Liver (tissue), 9 donors: Measurements from ENCODE around the gene TMEM86B. TPM values are rescaled to one million over a fixed set of nuclear protein-coding genes. Genes with fewer than 3 reads are reported as not detected.
A peak's percentile ranks its signal among the peaks of the same experiment; 100 is the strongest.

ENCODE experiments used
- DNase-seq: peaks from one replicate; pipeline ENCODE4 v3.0.0-alpha.2; 2017; ENCODE audit warnings: low spot score
- H3K27ac ChIP-seq, 2 donors: one replicate each; pipeline ENCODE4 v1.7.0; 2013; ENCODE audit warnings: inconsistent platforms in 2 of 2, low read length in 2 of 2, control low read depth in 1 of 2, low read depth in 1 of 2, mild to moderate bottlenecking in 1 of 2
- H3K27me3 ChIP-seq, 4 donors: one replicate each; pipeline versions ENCODE4 v1.6.1 to v1.7.0; 2013; ENCODE audit warnings: low read length in 3 of 4, inconsistent platforms in 1 of 4, mild to moderate bottlenecking in 1 of 4, moderate library complexity in 1 of 4; ENCODE audit not compliant: control insufficient read depth in 4 of 4, insufficient read depth in 4 of 4
- H3K36me3 ChIP-seq, 4 donors: one replicate each; pipeline versions ENCODE4 v1.6.1 to v1.7.0; 2013; ENCODE audit warnings: low read length in 3 of 4, mild to moderate bottlenecking in 3 of 4, low read depth in 1 of 4, moderate library complexity in 1 of 4; ENCODE audit not compliant: control insufficient read depth in 4 of 4, insufficient read depth in 3 of 4
- H3K4me1 ChIP-seq, 4 donors: one replicate each; pipeline versions ENCODE4 v1.6.1 to v1.7.0; 2013; ENCODE audit warnings: low read length in 3 of 4, mild to moderate bottlenecking in 3 of 4, moderate library complexity in 1 of 4; ENCODE audit not compliant: control insufficient read depth in 4 of 4, insufficient read depth in 4 of 4
- H3K4me3 ChIP-seq, 3 donors: one replicate each; pipeline versions ENCODE4 v1.6.1 to v1.7.0; 2013; ENCODE audit warnings: low read length in 3 of 3, control low read depth in 1 of 3, low read depth in 1 of 3, mild to moderate bottlenecking in 1 of 3
- H3K9ac ChIP-seq, 2 donors: one replicate each; pipeline ENCODE4 v1.7.0; 2013; ENCODE audit warnings: low read length in 2 of 2, mild to moderate bottlenecking in 2 of 2, moderate library complexity in 2 of 2, control low read depth in 1 of 2, low read depth in 1 of 2
- H3K9me3 ChIP-seq, 4 donors: one replicate each; pipeline versions ENCODE4 v1.6.1 to v1.7.0; 2013; ENCODE audit warnings: low read length in 3 of 4; ENCODE audit not compliant: control insufficient read depth in 4 of 4
- EGR1 ChIP-seq, 2 donors: IDR thresholded peaks; 2 replicates each; pipeline ENCODE4 v1.6.1; 2016 to 2018; ENCODE audit warnings: antibody characterized with exemption in 2 of 2, low read depth in 2 of 2
- FOXA1 ChIP-seq: IDR thresholded peaks from 2 replicates; pipeline ENCODE4 v1.6.1; 2016; ENCODE audit warnings: antibody characterized with exemption
- FOXA2 ChIP-seq: IDR thresholded peaks from 2 replicates; pipeline ENCODE4 v1.6.1; 2016; ENCODE audit warnings: antibody characterized with exemption
- GABPA ChIP-seq, 2 donors: IDR thresholded peaks in 1 of 2; conservative IDR thresholded peaks in 1 of 2; 2 replicates each; pipeline ENCODE4 v1.6.1; 2016; ENCODE audit warnings: antibody characterized with exemption in 2 of 2, mild to moderate bottlenecking in 1 of 2, moderate library complexity in 1 of 2
- HNF4A ChIP-seq, 2 donors: conservative IDR thresholded peaks; 2 replicates each; pipeline ENCODE4 v1.6.1; 2016; ENCODE audit warnings: antibody characterized with exemption in 2 of 2, mild to moderate bottlenecking in 2 of 2
- HNF4G ChIP-seq: IDR thresholded peaks from 2 replicates; pipeline ENCODE4 v1.6.1; 2016; ENCODE audit warnings: antibody characterized with exemption
- JUND ChIP-seq, 2 donors: IDR thresholded peaks; 2 replicates each; pipeline ENCODE4 v1.6.1; 2016; ENCODE audit warnings: antibody characterized with exemption in 2 of 2
- RAD21 ChIP-seq, 2 donors: IDR thresholded peaks; 2 replicates each; pipeline ENCODE4 v1.6.1; 2016; ENCODE audit warnings: antibody characterized with exemption in 2 of 2, mild to moderate bottlenecking in 2 of 2
- RXRA ChIP-seq, 2 donors: IDR thresholded peaks; 2 replicates each; pipeline ENCODE4 v1.6.1; 2017 to 2018; ENCODE audit warnings: antibody characterized with exemption in 2 of 2, mild to moderate bottlenecking in 1 of 2
- SP1 ChIP-seq: IDR thresholded peaks from 2 replicates; pipeline ENCODE4 v1.6.1; 2018; ENCODE audit warnings: antibody characterized with exemption, mild to moderate bottlenecking
- TAF1 ChIP-seq: conservative IDR thresholded peaks from 2 replicates; pipeline ENCODE4 v1.6.1; 2016; ENCODE audit warnings: antibody characterized with exemption, mild to moderate bottlenecking
- YY1 ChIP-seq: IDR thresholded peaks from 2 replicates; pipeline ENCODE4 v1.6.1; 2016; ENCODE audit warnings: antibody characterized with exemption, mild to moderate bottlenecking
- WGBS: extraction: QIAGEN DNeasy Blood & Tissue Kit; methylation state at CpG from one replicate; pipeline ENCODE4 v1.1.7; 2013; 5-methylcytosine and 5-hydroxymethylcytosine counted together
- polyA plus RNA-seq, 2 donors: library from polyadenylated mRNA; stranded (reverse) in 1 of 2; unstranded in 1 of 2; fragments of 200-250 nt in 1 of 2; fragments of >200 nt in 1 of 2; fragmentation: Nextera tagmentation in 1 of 2; extraction: Ambion mirVana in 1 of 2; gene quantifications; one replicate each; pipeline versions ENCODE4 v1.2.1 to v1.2.3, GENCODE V29; 2013 to 2015
- total RNA-seq, 2 donors: library from RNA; depleted of rRNA; stranded (reverse); fragments of >200 nt; gene quantifications; one replicate each; pipeline ENCODE4 v1.2.3, GENCODE V29; 2014
- TF ChIP-seq, protein P1 (sequence below): IDR thresholded peaks from 2 replicates; pipeline ENCODE4 v1.6.1; 2016; ENCODE audit warnings: antibody characterized with exemption
- TF ChIP-seq, protein P2 (sequence below): fragments of 150-350 bp; IDR thresholded peaks from 2 replicates; pipeline ENCODE4 v1.5.1; 2017; ENCODE audit warnings: improper control_type of control experiment, low read depth, low read length; ENCODE audit not compliant: missing input control
- TF ChIP-seq, protein P3 (sequence below): IDR thresholded peaks from 2 replicates; pipeline ENCODE4 v1.6.1; 2016; ENCODE audit warnings: antibody characterized with exemption
- TF ChIP-seq, protein P4 (sequence below): IDR thresholded peaks from 2 replicates; pipeline ENCODE4 v1.6.1; 2016; ENCODE audit warnings: antibody characterized with exemption
- TF ChIP-seq, protein P5 (sequence below): IDR thresholded peaks from 2 replicates; pipeline ENCODE4 v1.6.1; 2016; ENCODE audit warnings: antibody characterized with exemption, mild to moderate bottlenecking
- donor health status: healthy.
- donor health status: healthy.
- donor health status: healthy.
- donor health status: healthy.
- donor health status: healthy.

Gene TMEM86B
- total and polyA plus RNA-seq, 4 donors = 4.8 to 20.1 (median 16.6) TPM

DNA sequence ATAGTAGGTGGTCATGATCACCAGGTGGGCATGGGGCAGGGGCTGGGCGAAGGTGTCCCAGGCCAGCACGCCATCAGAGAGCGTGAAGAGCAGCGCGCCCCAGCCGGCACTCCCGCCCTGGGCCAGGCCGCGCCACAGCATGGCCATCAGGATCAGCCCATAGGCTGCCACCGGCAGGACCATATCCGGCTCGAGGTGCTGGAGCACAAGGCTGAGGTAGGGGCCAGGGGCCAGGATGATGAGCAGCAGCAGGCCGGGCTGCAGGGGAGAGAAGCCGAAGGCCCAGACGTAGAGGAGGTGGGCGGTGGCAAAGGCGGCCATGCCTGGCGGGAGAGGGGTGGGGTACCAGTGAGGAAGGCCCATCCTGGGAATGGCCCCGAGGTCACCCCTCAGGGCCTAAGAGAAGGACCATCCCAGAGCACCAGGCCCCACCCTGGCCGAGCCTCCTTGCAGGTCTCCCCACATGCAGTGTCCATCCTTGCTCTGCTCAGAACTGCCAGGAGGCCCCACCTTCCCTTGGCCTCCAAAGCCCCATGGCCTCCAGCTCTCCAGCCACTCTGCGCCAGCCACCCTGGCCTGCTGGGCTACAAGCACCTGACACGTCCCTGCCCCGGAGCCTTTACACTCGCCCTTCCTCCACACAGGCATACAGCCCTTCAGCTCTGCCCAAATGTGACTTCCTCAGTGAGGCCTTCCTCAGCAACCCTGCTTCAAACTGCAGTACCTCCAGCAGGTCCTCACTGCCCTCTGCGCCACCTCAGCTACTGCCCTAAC, 1.1 kb downstream of the TMEM86B start:
- TF ChIP-seq RXRA (IDR thresholded peaks at IDR 0.05) (no peak), YY1 (no peak), FOXA1 (no peak), HNF4G (no peak), SP1 (no peak), EGR1 (IDR thresholded peaks at IDR 0.05; ENCODE audit: low read depth in 2 of 2) (no peak), TAF1 (no peak), FOXA2 (no peak), HNF4A (conservative IDR thresholded peaks at IDR 0.05) (no peak), RAD21 (IDR thresholded peaks at IDR 0.05) (no peak), JUND (IDR thresholded peaks at IDR 0.05) (no peak), GABPA (IDR thresholded peaks at IDR 0.05 in 1 of 2, conservative IDR thresholded peaks at IDR 0.05 in 1 of 2) (no peak)
- TF ChIP-seq, protein P1, sequence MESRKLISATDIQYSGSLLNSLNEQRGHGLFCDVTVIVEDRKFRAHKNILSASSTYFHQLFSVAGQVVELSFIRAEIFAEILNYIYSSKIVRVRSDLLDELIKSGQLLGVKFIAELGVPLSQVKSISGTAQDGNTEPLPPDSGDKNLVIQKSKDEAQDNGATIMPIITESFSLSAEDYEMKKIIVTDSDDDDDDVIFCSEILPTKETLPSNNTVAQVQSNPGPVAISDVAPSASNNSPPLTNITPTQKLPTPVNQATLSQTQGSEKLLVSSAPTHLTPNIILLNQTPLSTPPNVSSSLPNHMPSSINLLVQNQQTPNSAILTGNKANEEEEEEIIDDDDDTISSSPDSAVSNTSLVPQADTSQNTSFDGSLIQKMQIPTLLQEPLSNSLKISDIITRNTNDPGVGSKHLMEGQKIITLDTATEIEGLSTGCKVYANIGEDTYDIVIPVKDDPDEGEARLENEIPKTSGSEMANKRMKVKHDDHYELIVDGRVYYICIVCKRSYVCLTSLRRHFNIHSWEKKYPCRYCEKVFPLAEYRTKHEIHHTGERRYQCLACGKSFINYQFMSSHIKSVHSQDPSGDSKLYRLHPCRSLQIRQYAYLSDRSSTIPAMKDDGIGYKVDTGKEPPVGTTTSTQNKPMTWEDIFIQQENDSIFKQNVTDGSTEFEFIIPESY = no peak
- TF ChIP-seq, protein P2, sequence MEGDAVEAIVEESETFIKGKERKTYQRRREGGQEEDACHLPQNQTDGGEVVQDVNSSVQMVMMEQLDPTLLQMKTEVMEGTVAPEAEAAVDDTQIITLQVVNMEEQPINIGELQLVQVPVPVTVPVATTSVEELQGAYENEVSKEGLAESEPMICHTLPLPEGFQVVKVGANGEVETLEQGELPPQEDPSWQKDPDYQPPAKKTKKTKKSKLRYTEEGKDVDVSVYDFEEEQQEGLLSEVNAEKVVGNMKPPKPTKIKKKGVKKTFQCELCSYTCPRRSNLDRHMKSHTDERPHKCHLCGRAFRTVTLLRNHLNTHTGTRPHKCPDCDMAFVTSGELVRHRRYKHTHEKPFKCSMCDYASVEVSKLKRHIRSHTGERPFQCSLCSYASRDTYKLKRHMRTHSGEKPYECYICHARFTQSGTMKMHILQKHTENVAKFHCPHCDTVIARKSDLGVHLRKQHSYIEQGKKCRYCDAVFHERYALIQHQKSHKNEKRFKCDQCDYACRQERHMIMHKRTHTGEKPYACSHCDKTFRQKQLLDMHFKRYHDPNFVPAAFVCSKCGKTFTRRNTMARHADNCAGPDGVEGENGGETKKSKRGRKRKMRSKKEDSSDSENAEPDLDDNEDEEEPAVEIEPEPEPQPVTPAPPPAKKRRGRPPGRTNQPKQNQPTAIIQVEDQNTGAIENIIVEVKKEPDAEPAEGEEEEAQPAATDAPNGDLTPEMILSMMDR = no peak
- TF ChIP-seq, protein P3, sequence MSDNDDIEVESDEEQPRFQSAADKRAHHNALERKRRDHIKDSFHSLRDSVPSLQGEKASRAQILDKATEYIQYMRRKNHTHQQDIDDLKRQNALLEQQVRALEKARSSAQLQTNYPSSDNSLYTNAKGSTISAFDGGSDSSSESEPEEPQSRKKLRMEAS = no peak
- TF ChIP-seq, protein P4, sequence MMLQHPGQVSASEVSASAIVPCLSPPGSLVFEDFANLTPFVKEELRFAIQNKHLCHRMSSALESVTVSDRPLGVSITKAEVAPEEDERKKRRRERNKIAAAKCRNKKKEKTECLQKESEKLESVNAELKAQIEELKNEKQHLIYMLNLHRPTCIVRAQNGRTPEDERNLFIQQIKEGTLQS = no peak
- TF ChIP-seq, protein P5, sequence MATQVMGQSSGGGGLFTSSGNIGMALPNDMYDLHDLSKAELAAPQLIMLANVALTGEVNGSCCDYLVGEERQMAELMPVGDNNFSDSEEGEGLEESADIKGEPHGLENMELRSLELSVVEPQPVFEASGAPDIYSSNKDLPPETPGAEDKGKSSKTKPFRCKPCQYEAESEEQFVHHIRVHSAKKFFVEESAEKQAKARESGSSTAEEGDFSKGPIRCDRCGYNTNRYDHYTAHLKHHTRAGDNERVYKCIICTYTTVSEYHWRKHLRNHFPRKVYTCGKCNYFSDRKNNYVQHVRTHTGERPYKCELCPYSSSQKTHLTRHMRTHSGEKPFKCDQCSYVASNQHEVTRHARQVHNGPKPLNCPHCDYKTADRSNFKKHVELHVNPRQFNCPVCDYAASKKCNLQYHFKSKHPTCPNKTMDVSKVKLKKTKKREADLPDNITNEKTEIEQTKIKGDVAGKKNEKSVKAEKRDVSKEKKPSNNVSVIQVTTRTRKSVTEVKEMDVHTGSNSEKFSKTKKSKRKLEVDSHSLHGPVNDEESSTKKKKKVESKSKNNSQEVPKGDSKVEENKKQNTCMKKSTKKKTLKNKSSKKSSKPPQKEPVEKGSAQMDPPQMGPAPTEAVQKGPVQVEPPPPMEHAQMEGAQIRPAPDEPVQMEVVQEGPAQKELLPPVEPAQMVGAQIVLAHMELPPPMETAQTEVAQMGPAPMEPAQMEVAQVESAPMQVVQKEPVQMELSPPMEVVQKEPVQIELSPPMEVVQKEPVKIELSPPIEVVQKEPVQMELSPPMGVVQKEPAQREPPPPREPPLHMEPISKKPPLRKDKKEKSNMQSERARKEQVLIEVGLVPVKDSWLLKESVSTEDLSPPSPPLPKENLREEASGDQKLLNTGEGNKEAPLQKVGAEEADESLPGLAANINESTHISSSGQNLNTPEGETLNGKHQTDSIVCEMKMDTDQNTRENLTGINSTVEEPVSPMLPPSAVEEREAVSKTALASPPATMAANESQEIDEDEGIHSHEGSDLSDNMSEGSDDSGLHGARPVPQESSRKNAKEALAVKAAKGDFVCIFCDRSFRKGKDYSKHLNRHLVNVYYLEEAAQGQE = no peak
- WGBS = 90% methylated on average over 25 of the region's 25 CpGs
- no peaks in the 10 kb centered on the region for H3K9me3 ChIP-seq
- peak overlapping the region in 1 of 3 donors; percentile 42 for H3K4me3 ChIP-seq
- H3K36me3 ChIP-seq = peaks cover 8 to 19% (median 9%) of the 10 kb centered on the region in 4 donors
- DNase-seq = peak; percentile 44
- peaks cover 5 to 29% (median 23%) of the 10 kb centered on the region in 4 donors for H3K4me1 ChIP-seq
- H3K27ac ChIP-seq = peak overlapping the region; percentile 0 to 81
- no peaks in the 10 kb centered on the region for H3K27me3 ChIP-seq
- no peak overlapping the region for H3K9ac ChIP-seq
